ENCODE measurements around the gene PACRG. TPM values are rescaled to one million over a fixed set of nuclear protein-coding genes. Genes with fewer than 3 reads are reported as not detected.

PACRG gene
- total and polyA plus RNA-seq, 2 donors (not counting 3 experiments of a cell fraction or from before 2014, with no cell fraction given) = 0.08 TPM; not detected in 1

GRCh38 chr6:162898011-162898410, 170.2 kb downstream of the PACRG start:
- Histone ChIP-seq H3K79me2 (ENCODE audit: control insufficient read depth, insufficient read depth, low read length) (no peaks in the 10 kb centered on the region), H3K9me3 (replicated peaks; ENCODE audit: control insufficient read depth, insufficient read depth, low read length) (no peaks in the 10 kb centered on the region), H3K27me3 (ENCODE audit: control insufficient read depth in 2 of 2, insufficient read depth in 2 of 2, low read length in 2 of 2) (no peaks in the 10 kb centered on the region), H3K9me1 (replicated peaks; ENCODE audit: control insufficient read depth, extremely low read depth, insufficient read depth, low read length) (no peaks in the 10 kb centered on the region), H3K4me3 (replicated peaks in 1 of 3; ENCODE audit: insufficient read depth in 1 of 3, low read depth in 1 of 3, low read length in 3 of 3) (no peak overlapping the region), H3K4me1 (ENCODE audit: control insufficient read depth, extremely low read depth, insufficient read depth, low read length) (no peaks in the 10 kb centered on the region), H2AFZ (ENCODE audit: low read depth, low read length) (no peak overlapping the region), H3K9ac (replicated peaks; ENCODE audit: extremely low read depth, insufficient read depth, low read length) (no peak overlapping the region), H3K36me3 (ENCODE audit: control insufficient read depth in 2 of 2, extremely low read depth in 1 of 2, insufficient read depth in 2 of 2, low read length in 2 of 2) (no peaks in the 10 kb centered on the region), H3K27ac (ENCODE audit: insufficient read depth, low read depth, low read length) (no peak overlapping the region), H4K20me1 (replicated peaks; ENCODE audit: control insufficient read depth, extremely low read depth, insufficient read depth, low read length) (no peaks in the 10 kb centered on the region), H3K4me2 (ENCODE audit: insufficient read depth, low read length) (no peak overlapping the region)
- TF ChIP-seq MYC (IDR thresholded peaks at IDR 0.05; ENCODE audit: low read depth, low read length) = no peak
- TF ChIP-seq MAX (IDR thresholded peaks at IDR 0.05; ENCODE audit: insufficient read depth, insufficient read length) = no peak
- TF ChIP-seq CTCF (IDR thresholded peaks at IDR 0.05; ENCODE audit: extremely low read depth in 1 of 2, insufficient read depth in 1 of 2, low read depth in 1 of 2, low read length in 2 of 2) = no peak
- no peak for TF ChIP-seq POLR2A (IDR thresholded peaks at IDR 0.05; ENCODE audit: low read depth, low read length)
- no peak for TF ChIP-seq EZH2 (IDR thresholded peaks at IDR 0.05; ENCODE audit: borderline replicate concordance, low read depth, low read length, severe bottlenecking)
- no peak for TF ChIP-seq GATA2 (IDR thresholded peaks at IDR 0.05; ENCODE audit: insufficient read depth, insufficient read length, low read depth, low read length)
- no peak for TF ChIP-seq FOS (IDR thresholded peaks at IDR 0.05; ENCODE audit: borderline replicate concordance, insufficient read depth, low read length)
- TF ChIP-seq POLR2AphosphoS5 (IDR thresholded peaks at IDR 0.05; ENCODE audit: insufficient read depth, low read depth, low read length) = no peak
- no peak for TF ChIP-seq JUN (IDR thresholded peaks at IDR 0.05; ENCODE audit: borderline replicate concordance, insufficient read depth, insufficient read length, low read depth)
- BruUV-seq (replicated peaks) = no TSS peak
- no peak for DNase-seq (ENCODE audit: low read depth, low spot score)
- dilution Hi-C loops (cut with MboI; ENCODE audit: extremely low pct_ligation_motif_present, low sequenced_read_pairs) = no loop called here
- FAIRE-seq = no peak
- CTCF ChIA-PET = no interaction called here
- intact Hi-C loops (cut with micrococcal nuclease) = no loop called here
- POLR2A ChIA-PET = no interaction called here
